HepG2 (cell line): ENCODE results near the gene HMGN5. TPM values are rescaled to one million over a fixed set of nuclear protein-coding genes. Genes with fewer than 3 reads are reported as not detected.

Source experiments
- ATAC-seq: fragments of 200-7000 bp; cut with Tn5 transposase; 3 replicates; pipeline ENCODE4 v1.9.1; 2020; ENCODE audit warnings: mild to moderate bottlenecking, moderate library complexity
- BruUV-seq: library from RNA; stranded (reverse); fragments of 400-500 nt; replicated peaks from 2 replicates; lab custom pipeline; 2021; lab: Mats Ljungman, UMichigan
- CTCF ChIA-PET: fragments of 300-600 bp; formaldehyde crosslinking; extraction: SDS; loops from one replicate; lab custom pipeline; 2021; ENCODE audit warnings: low total read pairs, inconsistent platforms, low intra/inter-chr PET ratio; lab: Yijun Ruan, JAX
- POLR2A ChIA-PET: fragments of 350-600 bp; sonication (Branson Sonifier 250); formaldehyde crosslinking; loops from one replicate; lab custom pipeline; 2020; ENCODE audit warnings: antibody characterized with exemption, inconsistent platforms; lab: Yijun Ruan, JAX
- DNase-seq: peaks from one replicate; pipeline ENCODE4 v3.0.0-alpha.2; 2015; ENCODE audit warnings: low spot score
- FAIRE-seq: peaks from 3 replicates; lab custom pipeline; 2011; peaks lifted over from hg19 to GRCh38; lab: Jason Lieb, UNC
- H2AFZ ChIP-seq: one replicate; pipeline ENCODE4 v1.6.1; 2011; ENCODE audit warnings: low read length, inconsistent platforms
- H3K27ac ChIP-seq: fragments of 300-600 bp; 3 replicates; pipeline ENCODE4 v1.8.0; 2011; ENCODE audit warnings: mixed run types, mild to moderate bottlenecking, mixed read lengths, low read length, inconsistent platforms; ENCODE audit not compliant: insufficient read depth; ENCODE audit errors: extremely low read length
- H3K27me3 ChIP-seq, 2 experiments: fragments of 200-600 bp in 1 of 2; 2 replicates in 1 of 2; 3 replicates in 1 of 2; pipeline versions ENCODE4 v1.6.0 to v1.8.0; 2011; ENCODE audit warnings: low read length in 2 of 2, mild to moderate bottlenecking in 2 of 2, moderate library complexity in 2 of 2, inconsistent platforms in 1 of 2; ENCODE audit not compliant: insufficient read depth in 2 of 2, control insufficient read depth in 1 of 2
- H3K36me3 ChIP-seq, 2 experiments: fragments of 200-600 bp in 1 of 2; replicated peaks in 1 of 2; 2 replicates in 1 of 2; 3 replicates in 1 of 2; pipeline versions ENCODE4 v1.5.1 to v1.8.0; 2011; ENCODE audit warnings: low read length in 2 of 2, inconsistent platforms in 1 of 2; ENCODE audit not compliant: insufficient read depth in 2 of 2, control insufficient read depth in 1 of 2
- H3K4me1 ChIP-seq: 2 replicates; pipeline ENCODE4 v1.5.1; 2012; ENCODE audit warnings: low read length, inconsistent platforms; ENCODE audit not compliant: insufficient read depth
- H3K4me2 ChIP-seq: 2 replicates; pipeline ENCODE4 v1.6.0; 2011; ENCODE audit warnings: low read depth, low read length, inconsistent platforms
- H3K4me3 ChIP-seq, 3 experiments: fragments of 200-600 bp in 1 of 3; sonication (generic), shearing (Covaris generic) in 1 of 3; replicated peaks in 1 of 3; 2 replicates each; pipeline ENCODE4 v1.5.1; 2011 to 2016; ENCODE audit warnings: low read length in 3 of 3, inconsistent platforms in 2 of 3, low read depth in 2 of 3, mild to moderate bottlenecking in 2 of 3, control low read depth in 1 of 3, mixed read lengths in 1 of 3; ENCODE audit not compliant: insufficient read depth in 1 of 3
- H3K79me2 ChIP-seq: one replicate; pipeline ENCODE4 v1.6.1; 2011; ENCODE audit warnings: low read length, inconsistent platforms; ENCODE audit not compliant: insufficient read depth
- H3K9ac ChIP-seq: 2 replicates; pipeline ENCODE4 v1.6.0; 2011; ENCODE audit warnings: mild to moderate bottlenecking, low read depth, low read length, inconsistent platforms; ENCODE audit not compliant: insufficient read depth
- H3K9me3 ChIP-seq: 2 replicates; pipeline ENCODE4 v1.5.1; 2012; ENCODE audit warnings: mild to moderate bottlenecking, low read length
- H4K20me1 ChIP-seq: 2 replicates; pipeline ENCODE4 v1.6.0; 2011; ENCODE audit warnings: inconsistent platforms, mild to moderate bottlenecking, low read length, moderate library complexity; ENCODE audit not compliant: insufficient read depth
- CBX1 ChIP-seq: IDR thresholded peaks from one replicate; pipeline ENCODE4 v1.6.1; 2016; ENCODE audit warnings: antibody characterized with exemption, low read depth
- CCDC6 ChIP-seq: sonication (generic); formaldehyde crosslinking; IDR thresholded peaks from 2 replicates; pipeline ENCODE4 v1.8.1; 2022; ENCODE audit warnings: mild to moderate bottlenecking, missing genetic modification reagents, moderate library complexity
- ESRRA ChIP-seq: sonication (generic); formaldehyde crosslinking; IDR thresholded peaks from 2 replicates; pipeline ENCODE4 v1.5.1; 2020; ENCODE audit warnings: mild to moderate bottlenecking, low read depth, missing genetic modification reagents
- FOXK2 ChIP-seq: fragments of 450-650 bp; IDR thresholded peaks from 2 replicates; pipeline ENCODE4 v1.6.1; 2016
- GLI4 ChIP-seq: sonication (generic); formaldehyde crosslinking; IDR thresholded peaks from 2 replicates; pipeline ENCODE4 v1.5.1; 2020; ENCODE audit warnings: missing genetic modification reagents, mild to moderate bottlenecking, moderate library complexity, borderline replicate concordance
- HMG20A ChIP-seq: IDR thresholded peaks from 2 replicates; pipeline ENCODE4 v1.6.1; 2016; ENCODE audit warnings: borderline replicate concordance
- HNF4G ChIP-seq, 2 experiments: sonication (generic) in 1 of 2; formaldehyde crosslinking in 1 of 2; IDR thresholded peaks; 2 replicates each; pipeline versions ENCODE4 v1.4.0 to v1.6.1; 2011 to 2020; ENCODE audit warnings: borderline replicate concordance in 2 of 2, low read depth in 2 of 2, mild to moderate bottlenecking in 2 of 2, low read length in 1 of 2, missing genetic modification reagents in 1 of 2, moderate library complexity in 1 of 2
- HNRNPL ChIP-seq: fragments of 200-400 bp; formaldehyde crosslinking; IDR thresholded peaks from 2 replicates; pipeline ENCODE4 v1.6.1; 2017; ENCODE audit warnings: mild to moderate bottlenecking, low read depth, low read length
- KAT2B ChIP-seq: fragments of 150-350 bp; IDR thresholded peaks from 2 replicates; pipeline ENCODE4 v1.6.1; 2014; ENCODE audit warnings: low read depth, low read length, borderline replicate concordance
- KLF13 ChIP-seq: sonication (generic); formaldehyde crosslinking; IDR thresholded peaks from 2 replicates; pipeline ENCODE4 v1.4.0; 2020; ENCODE audit warnings: mild to moderate bottlenecking, missing genetic modification reagents
- KMT2A ChIP-seq: sonication (generic); formaldehyde crosslinking; IDR thresholded peaks from 2 replicates; pipeline ENCODE4 v1.4.0; 2020; ENCODE audit warnings: missing genetic modification reagents
- MTA1 ChIP-seq: sonication (generic); formaldehyde crosslinking; IDR thresholded peaks from 2 replicates; pipeline ENCODE4 v1.4.0; 2020; ENCODE audit warnings: missing genetic modification reagents, mild to moderate bottlenecking, borderline replicate concordance
- PPARG ChIP-seq: conservative IDR thresholded peaks from 2 replicates; pipeline ENCODE4 v1.6.1; 2016; ENCODE audit warnings: missing biosample characterization, missing genetic modification reagents
- TP53 ChIP-seq: sonication (generic); formaldehyde crosslinking; conservative IDR thresholded peaks from 2 replicates; pipeline ENCODE4 v1.4.0; 2020; ENCODE audit warnings: missing genetic modification reagents
- YY1 ChIP-seq: IDR thresholded peaks from 2 replicates; pipeline ENCODE4 v1.6.1; 2011; ENCODE audit warnings: low read length, low read depth, moderate library complexity, mild to moderate bottlenecking; ENCODE audit not compliant: insufficient read depth, insufficient replicate concordance
- ZFP90 ChIP-seq: sonication (generic); formaldehyde crosslinking; IDR thresholded peaks from 2 replicates; pipeline ENCODE4 v1.8.0; 2022; ENCODE audit warnings: missing genetic modification reagents, mild to moderate bottlenecking, inconsistent platforms, borderline replicate concordance
- ZMYM2 ChIP-seq: sonication (generic); formaldehyde crosslinking; IDR thresholded peaks from 2 replicates; pipeline ENCODE4 v1.8.0; 2022; ENCODE audit warnings: mild to moderate bottlenecking, missing genetic modification reagents
- ZNF296 ChIP-seq: sonication (generic); formaldehyde crosslinking; conservative IDR thresholded peaks from 2 replicates; pipeline ENCODE4 v1.5.0; 2020; ENCODE audit warnings: mild to moderate bottlenecking, missing genetic modification reagents
- WGBS: methylation state at CpG from one replicate; pipeline ENCODE4 v1.1.6; 2017; ENCODE audit warnings: low lambda C conversion rate; 5-methylcytosine and 5-hydroxymethylcytosine counted together
- in situ Hi-C: cut with HindIII; loops from 2 replicates; pipeline ENCODE4 v1.10.0; 2017; ENCODE audit warnings: low pct_unique_long_range_greater_than_20kb; ENCODE audit not compliant: extremely low pct_ligation_motif_present
- intact Hi-C: fragments of 100-400 bp; cut with micrococcal nuclease; formaldehyde crosslinking; loops from one replicate; pipeline ENCODE4 v1.10.0; 2022; ENCODE audit not compliant: unreplicated experiment
- polyA plus RNA-seq, 8 experiments: library from polyadenylated mRNA; depleted of rRNA in 3 of 8; stranded (reverse) in 7 of 8; unstranded in 1 of 8; fragments of >200 nt; fragmentation: Illumina TruSeq in 4 of 8; extraction: Trizol in 4 of 8; gene quantifications; 2 replicates each; pipeline versions ENCODE4 v1.2.1 to v1.2.3, GENCODE V29; 2011 to 2016; ENCODE audit warnings: low read depth in 4 of 8, missing spikeins in 1 of 8, mixed read lengths in 1 of 8; ENCODE audit not compliant: insufficient read depth in 1 of 8
- total RNA-seq, 5 experiments: library from RNA; depleted of rRNA; stranded (reverse); fragments of >200 nt; fragmentation: Illumina TruSeq; extraction: Trizol; gene quantifications; 2 replicates each; pipeline ENCODE4 v1.2.3, GENCODE V29; 2016; ENCODE audit warnings: low read depth in 1 of 5
- TF ChIP-seq, protein P1 (sequence below): sonication (generic); formaldehyde crosslinking; IDR thresholded peaks from 2 replicates; pipeline ENCODE4 v1.4.0; 2020; ENCODE audit warnings: missing genetic modification reagents
- TF ChIP-seq, protein P2 (sequence below): IDR thresholded peaks from 2 replicates; pipeline ENCODE4 v1.6.1; 2018; ENCODE audit warnings: missing genetic modification reagents
- TF ChIP-seq, protein P3 (sequence below): IDR thresholded peaks from 2 replicates; pipeline ENCODE4 v1.6.1; 2016; ENCODE audit warnings: missing compliant biosample characterization, missing genetic modification reagents, borderline replicate concordance

HMGN5 gene
- total and polyA plus RNA-seq, 2 of the 13 experiments (the other 11 are each of a cell fraction or from before 2014, with no cell fraction given), result 0.24 to 0.44 TPM

DNA sequence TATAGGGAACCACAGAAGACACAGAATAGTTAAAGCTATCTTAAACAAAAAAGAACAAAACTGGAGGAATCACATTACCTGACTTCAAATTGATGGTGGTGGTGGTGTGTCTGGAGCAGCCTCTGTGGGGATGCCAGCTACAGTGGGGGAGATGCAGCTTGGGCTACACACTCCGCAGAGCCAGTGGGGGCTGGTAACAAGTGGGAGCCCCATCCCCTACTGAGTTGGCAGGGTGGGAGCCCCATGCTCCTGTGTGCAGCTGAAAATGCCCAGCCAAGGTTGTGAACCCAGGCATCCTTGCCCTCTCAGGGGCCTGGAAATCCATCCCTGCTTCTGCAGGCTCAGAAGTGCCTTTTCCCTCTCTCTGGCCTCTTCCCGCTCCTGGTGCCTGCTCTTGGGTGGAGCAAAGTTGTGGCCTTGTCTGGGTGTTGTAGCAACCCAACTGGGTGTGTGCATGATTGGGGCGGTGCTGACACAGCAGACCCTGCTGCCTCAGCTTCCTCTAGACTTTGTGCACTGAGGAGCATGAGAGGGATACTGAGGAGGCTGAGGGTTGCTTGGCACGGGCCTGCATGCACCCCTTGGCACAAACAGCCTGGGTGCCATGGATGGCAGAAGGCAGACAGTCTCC is 39.1 kb upstream of the HMGN5 start (continued):
- TF ChIP-seq, protein P1, sequence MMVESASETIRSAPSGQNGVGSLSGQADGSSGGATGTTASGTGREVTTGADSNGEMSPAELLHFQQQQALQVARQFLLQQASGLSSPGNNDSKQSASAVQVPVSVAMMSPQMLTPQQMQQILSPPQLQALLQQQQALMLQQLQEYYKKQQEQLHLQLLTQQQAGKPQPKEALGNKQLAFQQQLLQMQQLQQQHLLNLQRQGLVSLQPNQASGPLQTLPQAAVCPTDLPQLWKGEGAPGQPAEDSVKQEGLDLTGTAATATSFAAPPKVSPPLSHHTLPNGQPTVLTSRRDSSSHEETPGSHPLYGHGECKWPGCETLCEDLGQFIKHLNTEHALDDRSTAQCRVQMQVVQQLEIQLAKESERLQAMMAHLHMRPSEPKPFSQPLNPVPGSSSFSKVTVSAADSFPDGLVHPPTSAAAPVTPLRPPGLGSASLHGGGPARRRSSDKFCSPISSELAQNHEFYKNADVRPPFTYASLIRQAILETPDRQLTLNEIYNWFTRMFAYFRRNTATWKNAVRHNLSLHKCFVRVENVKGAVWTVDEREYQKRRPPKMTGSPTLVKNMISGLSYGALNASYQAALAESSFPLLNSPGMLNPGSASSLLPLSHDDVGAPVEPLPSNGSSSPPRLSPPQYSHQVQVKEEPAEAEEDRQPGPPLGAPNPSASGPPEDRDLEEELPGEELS (CRISPR knock-in tag), result no peak
- TF ChIP-seq HNRNPL (no peak), YY1 (no peak), CCDC6 (CRISPR knock-in tag) (no peak)
- TF ChIP-seq, all 625 proteins: peak for 0

DNA sequence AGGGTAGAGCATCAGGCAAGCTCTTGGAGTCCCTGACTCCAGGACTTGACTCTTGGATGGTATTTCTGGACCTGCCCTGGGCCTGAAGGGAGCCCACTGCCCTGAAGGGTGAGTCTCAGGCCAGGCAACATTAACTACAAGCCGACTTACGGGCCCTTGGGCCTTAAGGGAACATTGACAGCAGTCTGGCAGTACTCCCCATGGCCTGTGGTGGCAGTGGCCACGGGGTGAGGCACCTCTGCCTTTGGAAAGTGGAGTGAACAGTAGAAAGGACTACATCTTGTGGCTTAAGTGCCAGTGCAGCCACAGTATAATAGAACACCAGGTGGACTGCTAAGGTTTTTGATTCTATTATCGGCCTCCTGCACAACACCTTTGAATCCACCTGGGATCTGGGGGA is 36.5 kb upstream of the HMGN5 start:
- H3K79me2 ChIP-seq, result no peaks in the 10 kb centered on the region
- no CpG with 5 or more reads among the region's 4 CpGs for WGBS
- no peaks in the 10 kb centered on the region for H4K20me1 ChIP-seq
- H3K36me3 ChIP-seq, result no peaks in the 10 kb centered on the region
- ChIA-PET POLR2A (no interaction called here), CTCF (no interaction called here)
- no peak for ATAC-seq
- no peak overlapping the region for H3K4me2 ChIP-seq
- H3K9me3 ChIP-seq, result no peaks in the 10 kb centered on the region
- no peak overlapping the region for H3K27ac ChIP-seq
- H3K27me3 ChIP-seq, result no peaks in the 10 kb centered on the region
- H3K4me3 ChIP-seq, result no peak overlapping the region
- DNase-seq, result no peak
- no TSS peak for BruUV-seq
- in situ Hi-C loops, result no loop called here
- no peak overlapping the region for H2AFZ ChIP-seq
- no peaks in the 10 kb centered on the region for H3K4me1 ChIP-seq
- no peak for FAIRE-seq
- no peak overlapping the region for H3K9ac ChIP-seq
- intact Hi-C loops, result no loop called here
- TF ChIP-seq ZNF296 (CRISPR knock-in tag), result no peak
- no peak for TF ChIP-seq CBX1
- TF ChIP-seq HMG20A (CRISPR knock-in tag), result no peak
- TF ChIP-seq ESRRA (CRISPR knock-in tag), result no peak
- TF ChIP-seq KMT2A (CRISPR knock-in tag), result no peak
- no peak for TF ChIP-seq FOXK2
- TF ChIP-seq, protein P2, sequence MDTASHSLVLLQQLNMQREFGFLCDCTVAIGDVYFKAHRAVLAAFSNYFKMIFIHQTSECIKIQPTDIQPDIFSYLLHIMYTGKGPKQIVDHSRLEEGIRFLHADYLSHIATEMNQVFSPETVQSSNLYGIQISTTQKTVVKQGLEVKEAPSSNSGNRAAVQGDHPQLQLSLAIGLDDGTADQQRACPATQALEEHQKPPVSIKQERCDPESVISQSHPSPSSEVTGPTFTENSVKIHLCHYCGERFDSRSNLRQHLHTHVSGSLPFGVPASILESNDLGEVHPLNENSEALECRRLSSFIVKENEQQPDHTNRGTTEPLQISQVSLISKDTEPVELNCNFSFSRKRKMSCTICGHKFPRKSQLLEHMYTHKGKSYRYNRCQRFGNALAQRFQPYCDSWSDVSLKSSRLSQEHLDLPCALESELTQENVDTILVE (CRISPR knock-in tag), result no peak
- TF ChIP-seq PPARG, result no peak
- TF ChIP-seq MTA1 (CRISPR knock-in tag), result no peak
- TF ChIP-seq, protein P3, sequence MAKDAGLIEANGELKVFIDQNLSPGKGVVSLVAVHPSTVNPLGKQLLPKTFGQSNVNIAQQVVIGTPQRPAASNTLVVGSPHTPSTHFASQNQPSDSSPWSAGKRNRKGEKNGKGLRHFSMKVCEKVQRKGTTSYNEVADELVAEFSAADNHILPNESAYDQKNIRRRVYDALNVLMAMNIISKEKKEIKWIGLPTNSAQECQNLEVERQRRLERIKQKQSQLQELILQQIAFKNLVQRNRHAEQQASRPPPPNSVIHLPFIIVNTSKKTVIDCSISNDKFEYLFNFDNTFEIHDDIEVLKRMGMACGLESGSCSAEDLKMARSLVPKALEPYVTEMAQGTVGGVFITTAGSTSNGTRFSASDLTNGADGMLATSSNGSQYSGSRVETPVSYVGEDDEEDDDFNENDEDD (CRISPR knock-in tag), result no peak
- no peak for TF ChIP-seq KLF13 (CRISPR knock-in tag)
- no peak for TF ChIP-seq GLI4 (CRISPR knock-in tag)
- TF ChIP-seq KAT2B, result no peak
- no peak for TF ChIP-seq ZMYM2 (CRISPR knock-in tag)
- no peak for TF ChIP-seq HNF4G (IDR thresholded peaks at IDR 0.05; ENCODE audit: borderline replicate concordance, low read depth, low read length)
- TF ChIP-seq HNF4G (CRISPR knock-in tag; IDR thresholded peaks at IDR 0.05; ENCODE audit: borderline replicate concordance, low read depth), result no peak
- TF ChIP-seq TP53 (CRISPR knock-in tag), result no peak
- TF ChIP-seq ZFP90 (CRISPR knock-in tag), result no peak
